HepG2 (cell line): ENCODE measurements around the gene CTSO. TPM values are rescaled to one million over a fixed set of nuclear protein-coding genes. Genes with fewer than 3 reads are reported as not detected.

Source experiments
- ATAC-seq: fragments of 200-7000 bp; cut with Tn5 transposase; 3 replicates; pipeline ENCODE4 v1.9.1; 2020; ENCODE audit warnings: mild to moderate bottlenecking, moderate library complexity
- BruUV-seq: library from RNA; stranded (reverse); fragments of 400-500 nt; replicated peaks from 2 replicates; lab custom pipeline; 2021; lab: Mats Ljungman, UMichigan
- CTCF ChIA-PET: fragments of 300-600 bp; formaldehyde crosslinking; extraction: SDS; loops from one replicate; lab custom pipeline; 2021; ENCODE audit warnings: low total read pairs, inconsistent platforms, low intra/inter-chr PET ratio; lab: Yijun Ruan, JAX
- POLR2A ChIA-PET: fragments of 350-600 bp; sonication (Branson Sonifier 250); formaldehyde crosslinking; loops from one replicate; lab custom pipeline; 2020; ENCODE audit warnings: antibody characterized with exemption, inconsistent platforms; lab: Yijun Ruan, JAX
- DNase-seq: peaks from one replicate; pipeline ENCODE4 v3.0.0-alpha.2; 2015; ENCODE audit warnings: low spot score
- FAIRE-seq: peaks from 3 replicates; lab custom pipeline; 2011; peaks lifted over from hg19 to GRCh38; lab: Jason Lieb, UNC
- H2AFZ ChIP-seq: one replicate; pipeline ENCODE4 v1.6.1; 2011; ENCODE audit warnings: low read length, inconsistent platforms
- H3K27ac ChIP-seq: fragments of 300-600 bp; 3 replicates; pipeline ENCODE4 v1.8.0; 2011; ENCODE audit warnings: mixed run types, mild to moderate bottlenecking, mixed read lengths, low read length, inconsistent platforms; ENCODE audit not compliant: insufficient read depth; ENCODE audit errors: extremely low read length
- H3K27me3 ChIP-seq, 2 experiments: fragments of 200-600 bp in 1 of 2; 2 replicates in 1 of 2; 3 replicates in 1 of 2; pipeline versions ENCODE4 v1.6.0 to v1.8.0; 2011; ENCODE audit warnings: low read length in 2 of 2, mild to moderate bottlenecking in 2 of 2, moderate library complexity in 2 of 2, inconsistent platforms in 1 of 2; ENCODE audit not compliant: insufficient read depth in 2 of 2, control insufficient read depth in 1 of 2
- H3K36me3 ChIP-seq, 2 experiments: fragments of 200-600 bp in 1 of 2; replicated peaks in 1 of 2; 2 replicates in 1 of 2; 3 replicates in 1 of 2; pipeline versions ENCODE4 v1.5.1 to v1.8.0; 2011; ENCODE audit warnings: low read length in 2 of 2, inconsistent platforms in 1 of 2; ENCODE audit not compliant: insufficient read depth in 2 of 2, control insufficient read depth in 1 of 2
- H3K4me1 ChIP-seq: 2 replicates; pipeline ENCODE4 v1.5.1; 2012; ENCODE audit warnings: low read length, inconsistent platforms; ENCODE audit not compliant: insufficient read depth
- H3K4me2 ChIP-seq: 2 replicates; pipeline ENCODE4 v1.6.0; 2011; ENCODE audit warnings: low read depth, low read length, inconsistent platforms
- H3K4me3 ChIP-seq, 3 experiments: fragments of 200-600 bp in 1 of 3; sonication (generic), shearing (Covaris generic) in 1 of 3; replicated peaks in 1 of 3; 2 replicates each; pipeline ENCODE4 v1.5.1; 2011 to 2016; ENCODE audit warnings: low read length in 3 of 3, inconsistent platforms in 2 of 3, low read depth in 2 of 3, mild to moderate bottlenecking in 2 of 3, control low read depth in 1 of 3, mixed read lengths in 1 of 3; ENCODE audit not compliant: insufficient read depth in 1 of 3
- H3K79me2 ChIP-seq: one replicate; pipeline ENCODE4 v1.6.1; 2011; ENCODE audit warnings: low read length, inconsistent platforms; ENCODE audit not compliant: insufficient read depth
- H3K9ac ChIP-seq: 2 replicates; pipeline ENCODE4 v1.6.0; 2011; ENCODE audit warnings: mild to moderate bottlenecking, low read depth, low read length, inconsistent platforms; ENCODE audit not compliant: insufficient read depth
- H3K9me3 ChIP-seq: 2 replicates; pipeline ENCODE4 v1.5.1; 2012; ENCODE audit warnings: mild to moderate bottlenecking, low read length
- H4K20me1 ChIP-seq: 2 replicates; pipeline ENCODE4 v1.6.0; 2011; ENCODE audit warnings: inconsistent platforms, mild to moderate bottlenecking, low read length, moderate library complexity; ENCODE audit not compliant: insufficient read depth
- CREBL2 ChIP-seq: sonication (generic); formaldehyde crosslinking; IDR thresholded peaks from 2 replicates; pipeline ENCODE4 v1.8.1; 2023; ENCODE audit warnings: missing genetic modification reagents, mild to moderate bottlenecking, borderline replicate concordance
- EEA1 ChIP-seq: sonication (generic); formaldehyde crosslinking; IDR thresholded peaks from 2 replicates; pipeline ENCODE4 v1.5.1; 2020; ENCODE audit warnings: mild to moderate bottlenecking, missing genetic modification reagents, borderline replicate concordance
- FOSL1 ChIP-seq: sonication (generic); formaldehyde crosslinking; IDR thresholded peaks from 2 replicates; pipeline ENCODE4 v1.9.0; 2021; ENCODE audit warnings: missing genetic modification reagents, borderline replicate concordance
- GTF3A ChIP-seq: sonication (generic); formaldehyde crosslinking; conservative IDR thresholded peaks from 2 replicates; pipeline ENCODE4 v1.4.0; 2020; ENCODE audit warnings: mild to moderate bottlenecking, missing genetic modification reagents
- LBX2 ChIP-seq: sonication (generic); formaldehyde crosslinking; IDR thresholded peaks from 2 replicates; pipeline ENCODE4 v1.5.0; 2020; ENCODE audit warnings: missing genetic modification reagents, mild to moderate bottlenecking, borderline replicate concordance
- MED8 ChIP-seq: sonication (generic); formaldehyde crosslinking; IDR thresholded peaks from 2 replicates; pipeline ENCODE4 v1.8.1; 2023; ENCODE audit warnings: mild to moderate bottlenecking, missing genetic modification reagents; ENCODE audit not compliant: insufficient replicate concordance
- NFRKB ChIP-seq: fragments of 450-650 bp; IDR thresholded peaks from 2 replicates; pipeline ENCODE4 v1.6.1; 2017
- NR2C2 ChIP-seq: sonication (generic); formaldehyde crosslinking; IDR thresholded peaks from 2 replicates; pipeline ENCODE4 v1.4.0; 2020; ENCODE audit warnings: missing genetic modification reagents, mild to moderate bottlenecking, moderate library complexity, borderline replicate concordance
- RNF2 ChIP-seq: fragments of 450-650 bp; conservative IDR thresholded peaks from 2 replicates; pipeline ENCODE4 v1.6.1; 2016; ENCODE audit warnings: low read depth
- SNAI1 ChIP-seq: sonication (generic); formaldehyde crosslinking; IDR thresholded peaks from 2 replicates; pipeline ENCODE4 v1.5.0; 2020; ENCODE audit warnings: mild to moderate bottlenecking, missing genetic modification reagents, borderline replicate concordance
- SOX13 ChIP-seq, 3 experiments: fragments of 450-650 bp in 1 of 3; sonication (generic) in 1 of 3; formaldehyde crosslinking in 1 of 3; IDR thresholded peaks in 2 of 3; conservative IDR thresholded peaks in 1 of 3; 2 replicates each; pipeline versions ENCODE4 v1.5.0 to v1.6.1; 2016 to 2020; ENCODE audit warnings: antibody characterized with exemption in 1 of 3, mild to moderate bottlenecking in 1 of 3, missing compliant biosample characterization in 1 of 3, missing genetic modification reagents in 1 of 3, moderate library complexity in 1 of 3
- SPEN ChIP-seq: sonication (generic); formaldehyde crosslinking; IDR thresholded peaks from 2 replicates; pipeline ENCODE4 v1.5.1; 2020; ENCODE audit warnings: low read depth, mild to moderate bottlenecking, missing genetic modification reagents
- TOE1 ChIP-seq: sonication (generic); formaldehyde crosslinking; IDR thresholded peaks from 2 replicates; pipeline ENCODE4 v1.4.0; 2020; ENCODE audit warnings: mild to moderate bottlenecking, missing genetic modification reagents
- ZNF136 ChIP-seq: sonication (generic); formaldehyde crosslinking; IDR thresholded peaks from 2 replicates; pipeline ENCODE4 v1.8.1; 2022; ENCODE audit warnings: low read depth, mild to moderate bottlenecking, moderate library complexity, missing genetic modification reagents
- ZNF563 ChIP-seq: sonication (generic); formaldehyde crosslinking; IDR thresholded peaks from 2 replicates; pipeline ENCODE4 v1.8.0; 2022; ENCODE audit warnings: mild to moderate bottlenecking, moderate library complexity, missing genetic modification reagents
- ZNF639 ChIP-seq: conservative IDR thresholded peaks from 2 replicates; pipeline ENCODE4 v1.6.1; 2018; ENCODE audit warnings: missing genetic modification reagents
- ZNF775 ChIP-seq: sonication (generic); formaldehyde crosslinking; IDR thresholded peaks from 2 replicates; pipeline ENCODE4 v1.4.0; 2020; ENCODE audit warnings: missing genetic modification reagents, mild to moderate bottlenecking, moderate library complexity, borderline replicate concordance
- WGBS: methylation state at CpG from one replicate; pipeline ENCODE4 v1.1.6; 2017; ENCODE audit warnings: low lambda C conversion rate; 5-methylcytosine and 5-hydroxymethylcytosine counted together
- in situ Hi-C: cut with HindIII; loops from 2 replicates; pipeline ENCODE4 v1.10.0; 2017; ENCODE audit warnings: low pct_unique_long_range_greater_than_20kb; ENCODE audit not compliant: extremely low pct_ligation_motif_present
- intact Hi-C: fragments of 100-400 bp; cut with micrococcal nuclease; formaldehyde crosslinking; loops from one replicate; pipeline ENCODE4 v1.10.0; 2022; ENCODE audit not compliant: unreplicated experiment
- polyA plus RNA-seq, 8 experiments: library from polyadenylated mRNA; depleted of rRNA in 3 of 8; stranded (reverse) in 7 of 8; unstranded in 1 of 8; fragments of >200 nt; fragmentation: Illumina TruSeq in 4 of 8; extraction: Trizol in 4 of 8; gene quantifications; 2 replicates each; pipeline versions ENCODE4 v1.2.1 to v1.2.3, GENCODE V29; 2011 to 2016; ENCODE audit warnings: low read depth in 4 of 8, missing spikeins in 1 of 8, mixed read lengths in 1 of 8; ENCODE audit not compliant: insufficient read depth in 1 of 8
- total RNA-seq, 5 experiments: library from RNA; depleted of rRNA; stranded (reverse); fragments of >200 nt; fragmentation: Illumina TruSeq; extraction: Trizol; gene quantifications; 2 replicates each; pipeline ENCODE4 v1.2.3, GENCODE V29; 2016; ENCODE audit warnings: low read depth in 1 of 5

Gene CTSO
- total and polyA plus RNA-seq, 2 of the 13 experiments (the other 11 are each of a cell fraction or from before 2014, with no cell fraction given): 0.07 to 0.17 TPM

- BruUV-seq: no TSS peak
- no peak overlapping the region for H3K27ac ChIP-seq
- H2AFZ ChIP-seq: no peak overlapping the region
- in situ Hi-C loops: no loop called here
- ATAC-seq (no peak), DNase-seq (no peak), FAIRE-seq (no peak)
- no peak for TF ChIP-seq SNAI1
- TF ChIP-seq SPEN (CRISPR knock-in tag): no peak
- no peak for TF ChIP-seq TOE1 (CRISPR knock-in tag)
- no peak for TF ChIP-seq ZNF563 (CRISPR knock-in tag)
- TF ChIP-seq ZNF775 (CRISPR knock-in tag): no peak
- no peak for TF ChIP-seq FOSL1 (CRISPR knock-in tag)
- TF ChIP-seq EEA1 (CRISPR knock-in tag): no peak
- no peak for TF ChIP-seq NFRKB
- no peak for TF ChIP-seq NR2C2 (CRISPR knock-in tag)
- TF ChIP-seq SOX13 (IDR thresholded peaks at IDR 0.05): no peak
- TF ChIP-seq SOX13 (CRISPR knock-in tag; conservative IDR thresholded peaks at IDR 0.05 in 1 of 2, IDR thresholded peaks at IDR 0.05 in 1 of 2): no peak
- TF ChIP-seq ZNF136: no peak
- no peak for TF ChIP-seq RNF2
- no peak for TF ChIP-seq GTF3A
- no peak for TF ChIP-seq MED8
- no peak for TF ChIP-seq ZNF639
- TF ChIP-seq LBX2 (CRISPR knock-in tag): no peak
- no peak for TF ChIP-seq CREBL2 (CRISPR knock-in tag)
- no peaks in the 10 kb centered on the region for H3K4me1 ChIP-seq
- no peak overlapping the region for H3K4me3 ChIP-seq
- H3K4me2 ChIP-seq: no peak overlapping the region
- no peaks in the 10 kb centered on the region for H3K79me2 ChIP-seq
- H4K20me1 ChIP-seq: no peaks in the 10 kb centered on the region
- CTCF ChIA-PET: no interaction called here
- intact Hi-C loops: no loop called here
- H3K36me3 ChIP-seq: no peaks in the 10 kb centered on the region
- peaks cover 6% of the 10 kb centered on the region; the same call in 1 of the 2 replicates for H3K9me3 ChIP-seq
- WGBS: 3% methylated on average over 3 of the region's 3 CpGs
- POLR2A ChIA-PET: no interaction called here
- no peaks in the 10 kb centered on the region; a peak in 1 of 5 replicates for H3K27me3 ChIP-seq
- no peak overlapping the region for H3K9ac ChIP-seq
Measured at GRCh38 chr4:155883895-155884294, 69.8 kb downstream of the CTSO start.
